K562 treated with DMSO at 1 percent for 24 hours (cell line): ENCODE results near the gene USP1. TPM values are rescaled to one million over a fixed set of nuclear protein-coding genes. Genes with fewer than 3 reads are reported as not detected.

Experiments
- total RNA-seq: library from RNA; unstranded; fragments of 300-600 nt; gene quantifications from 2 replicates; pipeline ENCODE4 v1.2.3, GENCODE V29; 2022; ENCODE audit warnings: low read depth; ENCODE audit not compliant: insufficient read depth

The USP1 gene
- total RNA-seq = 25.2 and 28.7 TPM in 2 replicates

GRCh38 chr1:62436466-62437272, at the start of gene USP1:
TSS of gene USP1 (plus strand) at chr1:62437049. CDS start at chr1:62439868, 2,819 bp downstream.

Other genes with a start within 250 kb of the USP1 start
- not detected in 2 replicates for gene L1TD1, start 242.2 kb upstream of the USP1 start, total RNA-seq
- not detected in 2 replicates for gene KANK4, start 117.6 kb upstream of the USP1 start, total RNA-seq
- gene ANGPTL3, start 160.5 kb downstream of the USP1 start, total RNA-seq = not detected in 2 replicates